Karpas-422 (cell line): ENCODE measurements around the gene HSPG2. TPM values are rescaled to one million over a fixed set of nuclear protein-coding genes. Genes with fewer than 3 reads are reported as not detected.
"Not testable (repeated sequence)": the region's sequence is repeated elsewhere in the genome, so short reads cannot be mapped to it uniquely, and the experiment has no call there.

Experiments used
- DNase-seq: peaks from one replicate; pipeline ENCODE4 v3.0.0-alpha.2; 2015
- H2AFZ ChIP-seq: fragments of 200-600 bp; sonication (generic); 2 replicates; pipeline ENCODE4 v1.6.1; 2014; ENCODE audit warnings: antibody characterized with exemption, low read length, mixed read lengths
- H3K27ac ChIP-seq: fragments of 200-600 bp; sonication (generic); 2 replicates; pipeline ENCODE4 v1.5.1; 2014; ENCODE audit warnings: mild to moderate bottlenecking, low read length, moderate library complexity
- H3K27me3 ChIP-seq: fragments of 200-600 bp; sonication (generic); 2 replicates; pipeline ENCODE4 v1.6.1; 2014; ENCODE audit warnings: low read length, mixed read lengths
- H3K36me3 ChIP-seq: fragments of 200-600 bp; sonication (generic); 2 replicates; pipeline ENCODE4 v1.6.1; 2014; ENCODE audit warnings: low read length, mixed read lengths; ENCODE audit not compliant: insufficient read depth
- H3K4me1 ChIP-seq: fragments of 200-600 bp; sonication (generic); 2 replicates; pipeline ENCODE4 v1.6.1; 2014; ENCODE audit warnings: mild to moderate bottlenecking, low read length, mixed read lengths
- H3K4me2 ChIP-seq: fragments of 200-600 bp; sonication (generic); 2 replicates; pipeline ENCODE4 v1.6.1; 2014; ENCODE audit warnings: low read length, low read depth, mild to moderate bottlenecking; ENCODE audit not compliant: poor library complexity, severe bottlenecking
- H3K4me3 ChIP-seq: fragments of 200-600 bp; sonication (generic); 2 replicates; pipeline ENCODE4 v1.5.1; 2014; ENCODE audit warnings: mild to moderate bottlenecking, antibody characterized with exemption, low read length, mixed read lengths
- H3K79me2 ChIP-seq: fragments of 200-600 bp; sonication (generic); 2 replicates; pipeline ENCODE4 v1.6.1; 2014; ENCODE audit warnings: mild to moderate bottlenecking, low read length, mixed read lengths
- H3K9ac ChIP-seq: fragments of 200-600 bp; sonication (generic); 2 replicates; pipeline ENCODE4 v1.6.0; 2014; ENCODE audit warnings: low read length
- H3K9me2 ChIP-seq: fragments of 200-600 bp; sonication (generic), shearing (Covaris generic); replicated peaks from 2 replicates; pipeline ENCODE4 v1.6.0; 2014; ENCODE audit warnings: mild to moderate bottlenecking, low read length, moderate library complexity; ENCODE audit not compliant: insufficient read depth
- H3K9me3 ChIP-seq: fragments of 300-700, 200-600 bp; sonication (generic); 2 replicates; pipeline ENCODE4 v1.6.1; 2014; ENCODE audit warnings: low read length, mixed read lengths
- H4K20me1 ChIP-seq: fragments of 200-600 bp; sonication (generic); 2 replicates; pipeline ENCODE4 v1.6.1; 2014; ENCODE audit warnings: mild to moderate bottlenecking, antibody characterized with exemption, low read length, low read depth; ENCODE audit not compliant: insufficient read depth
- total RNA-seq: library from RNA; depleted of rRNA; stranded (reverse); fragments of >200 nt; shearing (Covaris generic); gene quantifications from 2 replicates; pipeline ENCODE4 v1.2.3, GENCODE V29; 2014; ENCODE audit warnings: low replicate concordance

Gene HSPG2
- total RNA-seq, 1 experiment from 2014 or later = not detected

GRCh38 chr1:21795075-21795474 is 142.0 kb downstream of the HSPG2 start:
- Histone ChIP-seq H4K20me1 (no peaks in the 10 kb centered on the region), H3K9me2 (no peaks in the 10 kb centered on the region), H3K4me1 (no peaks in the 10 kb centered on the region), H3K27me3 (no peaks in the 10 kb centered on the region), H3K4me2 (no peak overlapping the region), H3K79me2 (no peaks in the 10 kb centered on the region), H3K4me3 (no peak overlapping the region), H3K36me3 (no peaks in the 10 kb centered on the region), H2AFZ (no peak overlapping the region), H3K9ac (no peak overlapping the region), H3K27ac (no peak overlapping the region), H3K9me3 (no peaks in the 10 kb centered on the region; the same call in 1 of the 2 replicates)
- no peak for DNase-seq

GRCh38 chr1:21794656-21795055 is 142.5 kb downstream of the HSPG2 start:
- H3K4me2 ChIP-seq = no peak overlapping the region
- H3K9me2 ChIP-seq = no peaks in the 10 kb centered on the region
- no peak for DNase-seq

GRCh38 chr1:21793104-21793503 is 144.0 kb downstream of the HSPG2 start:
- H3K27ac ChIP-seq = no peak overlapping the region
- no peak overlapping the region for H3K4me3 ChIP-seq
- no peaks in the 10 kb centered on the region for H3K27me3 ChIP-seq
- no peaks in the 10 kb centered on the region for H3K79me2 ChIP-seq
- no peak overlapping the region for H3K9ac ChIP-seq
- no peaks in the 10 kb centered on the region for H4K20me1 ChIP-seq
- H2AFZ ChIP-seq = no peak overlapping the region
- no peak for DNase-seq
- H3K4me1 ChIP-seq = no peaks in the 10 kb centered on the region
- no peaks in the 10 kb centered on the region; the same call in 1 of the 2 replicates for H3K9me3 ChIP-seq
- no peak overlapping the region for H3K4me2 ChIP-seq
- H3K9me2 ChIP-seq = no peaks in the 10 kb centered on the region
- H3K36me3 ChIP-seq = no peaks in the 10 kb centered on the region

More at GRCh38 chr1:21794656-21795055, 142.5 kb downstream of the HSPG2 start:
- Histone ChIP-seq H3K4me1 (no peaks in the 10 kb centered on the region), H3K27ac (no peak overlapping the region), H3K36me3 (no peaks in the 10 kb centered on the region), H2AFZ (no peak overlapping the region), H3K79me2 (no peaks in the 10 kb centered on the region), H4K20me1 (no peaks in the 10 kb centered on the region), H3K9me3 (no peaks in the 10 kb centered on the region; the same call in 1 of the 2 replicates), H3K9ac (no peak overlapping the region), H3K27me3 (no peaks in the 10 kb centered on the region), H3K4me3 (no peak overlapping the region)

- no peak overlapping the region for H3K27ac ChIP-seq
- no peaks in the 10 kb centered on the region for H3K9me3 ChIP-seq
- DNase-seq = no peak
- no peak overlapping the region for H3K9ac ChIP-seq
- no peaks in the 10 kb centered on the region for H3K36me3 ChIP-seq
- H3K4me3 ChIP-seq = no peak overlapping the region
- peaks cover 4% of the 10 kb centered on the region; the same call in 1 of the 2 replicates for H4K20me1 ChIP-seq
- no peak overlapping the region for H3K4me2 ChIP-seq
- H2AFZ ChIP-seq = no peak overlapping the region
- peaks cover 5% of the 10 kb centered on the region for H3K4me1 ChIP-seq
- no peaks in the 10 kb centered on the region for H3K9me2 ChIP-seq
- no peaks in the 10 kb centered on the region for H3K27me3 ChIP-seq
- H3K79me2 ChIP-seq = peaks cover 12% of the 10 kb centered on the region
Measured at GRCh38 chr1:21786640-21787039, 150.5 kb downstream of the HSPG2 start.

- not testable (repeated sequence) for H3K27me3 ChIP-seq, H3K9ac ChIP-seq, H3K9me3 ChIP-seq, H2AFZ ChIP-seq, H3K9me2 ChIP-seq, H3K4me3 ChIP-seq, H4K20me1 ChIP-seq, H3K27ac ChIP-seq, H3K36me3 ChIP-seq, H3K4me2 ChIP-seq, H3K4me1 ChIP-seq, DNase-seq
- H3K79me2 ChIP-seq = peaks cover 20% of the 10 kb centered on the region
Measured at GRCh38 chr1:21785764-21786163, 151.3 kb downstream of the HSPG2 start.

GRCh38 chr1:21783679-21784603 is 153.2 kb downstream of the HSPG2 start:
- Histone ChIP-seq H3K4me3 (peak overlapping the region; percentile 90), H3K79me2 (peaks cover 38% of the 10 kb centered on the region), H3K9ac (peak overlapping the region; percentile 98)

GRCh38 chr1:21782868-21783678 is 154.0 kb downstream of the HSPG2 start, which contains the start of gene USP48:
Gene USP48, minus strand, starts transcription at chr1:21783149. Its CDS starts 192 bp downstream, at chr1:21782957.
- H2AFZ ChIP-seq = peak within 1 kb of the TSS; percentile 97

More at GRCh38 chr1:21783679-21784603, 153.2 kb downstream of the HSPG2 start:
- Histone ChIP-seq H2AFZ (peak overlapping the region; percentile 97; the same call in 1 of the 2 replicates), H3K9me2 (no peaks in the 10 kb centered on the region), H3K4me2 (peak overlapping the region; percentile 97), H3K9me3 (no peaks in the 10 kb centered on the region), H4K20me1 (peaks cover 16% of the 10 kb centered on the region; the same call in 1 of the 2 replicates), H3K36me3 (no peaks in the 10 kb centered on the region), H3K27me3 (no peaks in the 10 kb centered on the region), H3K27ac (peak overlapping the region; percentile 93), H3K4me1 (peaks cover 20% of the 10 kb centered on the region)
- DNase-seq = no peak

More at GRCh38 chr1:21782868-21783678, 154.0 kb downstream of the HSPG2 start, which contains the start of gene USP48:
- H3K79me2 ChIP-seq = peaks cover 46% of the 10 kb centered on the region
- H3K27me3 ChIP-seq = no peaks in the 10 kb centered on the region
- H3K27ac ChIP-seq = peak within 1 kb of the TSS; percentile 93
- peak within 1 kb of the TSS; percentile 90 for H3K4me3 ChIP-seq
- no peaks in the 10 kb centered on the region for H3K9me2 ChIP-seq
- peak within 1 kb of the TSS; percentile 97 for H3K4me2 ChIP-seq
- no peaks in the 10 kb centered on the region for H3K36me3 ChIP-seq
- peak within 1 kb of the TSS; percentile 98 for H3K9ac ChIP-seq
- H3K9me3 ChIP-seq = no peaks in the 10 kb centered on the region
- peak; percentile 99 for DNase-seq
- peaks cover 16% of the 10 kb centered on the region; the same call in 1 of the 2 replicates for H4K20me1 ChIP-seq
- H3K4me1 ChIP-seq = peaks cover 20% of the 10 kb centered on the region
